Activated T-cell treated with anti-CD3 and anti-CD28 coated beads, Interleukin-2, amount 50 U/mL, for 1 hour (primary cell): ENCODE measurements around the gene TWSG1.
"Not testable (repeated sequence)": the region's sequence is repeated elsewhere in the genome, so short reads cannot be mapped to it uniquely, and the experiment has no call there.

Experiments
- DNase-seq: peaks from one replicate; pipeline ENCODE4 v3.0.0-alpha.2; 2020

TWSG1 gene

DNA sequence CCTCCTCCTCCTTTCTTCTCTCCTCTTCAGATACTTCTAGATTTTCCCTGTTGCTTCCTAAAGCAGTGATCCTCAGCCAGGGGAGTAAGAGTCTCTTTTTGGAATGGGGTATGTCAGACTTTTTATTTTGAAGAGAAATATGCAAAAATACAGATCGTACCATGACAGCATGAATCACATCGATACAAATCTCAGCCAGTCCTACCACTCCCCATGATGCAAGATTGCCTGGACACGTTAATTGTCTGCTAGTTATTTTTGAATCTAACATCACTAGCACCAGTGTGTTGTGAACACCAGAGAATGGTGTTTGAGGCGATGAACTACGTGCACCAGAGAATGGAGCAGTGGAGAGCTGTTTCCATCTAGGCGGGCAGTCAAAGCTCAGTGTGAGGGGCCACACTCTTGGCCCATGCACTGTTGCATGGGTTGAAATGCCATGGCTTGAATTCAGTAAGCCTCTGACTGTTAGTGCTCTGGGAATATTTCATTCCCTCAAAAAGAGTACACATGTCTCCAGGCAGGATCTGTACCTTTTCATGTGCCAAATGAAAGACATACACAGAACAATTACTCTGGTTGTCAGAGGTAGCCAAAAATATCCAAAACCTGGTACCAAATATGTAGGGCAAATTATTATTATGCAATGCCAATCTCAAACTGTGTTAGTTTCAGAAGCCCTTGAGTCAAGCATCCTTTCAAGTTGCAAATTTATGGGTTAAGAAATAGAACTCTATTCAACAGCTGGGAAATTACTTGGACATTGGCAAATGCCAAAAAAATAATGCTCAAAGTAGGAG is 94.5 kb downstream of the TWSG1 start:
- no peak for DNase-seq

DNA sequence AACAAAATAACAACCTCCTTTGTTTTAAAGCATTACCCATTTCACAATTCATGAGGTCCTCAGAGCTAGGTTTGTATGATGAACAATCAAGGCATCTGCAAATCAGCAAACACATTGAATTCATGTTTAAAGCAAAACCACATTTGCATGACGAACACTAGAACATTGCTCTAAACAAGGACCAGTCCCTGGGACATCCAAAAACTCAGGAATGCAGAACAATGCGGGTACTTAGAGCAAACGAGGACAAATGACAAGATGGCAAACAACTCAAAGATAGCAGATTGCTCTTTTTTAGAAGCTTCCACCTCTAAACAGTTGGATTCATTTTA is 95.1 kb downstream of the TWSG1 start:
- no peak for DNase-seq

GRCh38 chr18:9430315-9430714 is 95.7 kb downstream of the TWSG1 start:
- DNase-seq, result not testable (repeated sequence)

- DNase-seq, result no peak
Measured at GRCh38 chr18:9431296-9431695, 96.7 kb downstream of the TWSG1 start.

DNA sequence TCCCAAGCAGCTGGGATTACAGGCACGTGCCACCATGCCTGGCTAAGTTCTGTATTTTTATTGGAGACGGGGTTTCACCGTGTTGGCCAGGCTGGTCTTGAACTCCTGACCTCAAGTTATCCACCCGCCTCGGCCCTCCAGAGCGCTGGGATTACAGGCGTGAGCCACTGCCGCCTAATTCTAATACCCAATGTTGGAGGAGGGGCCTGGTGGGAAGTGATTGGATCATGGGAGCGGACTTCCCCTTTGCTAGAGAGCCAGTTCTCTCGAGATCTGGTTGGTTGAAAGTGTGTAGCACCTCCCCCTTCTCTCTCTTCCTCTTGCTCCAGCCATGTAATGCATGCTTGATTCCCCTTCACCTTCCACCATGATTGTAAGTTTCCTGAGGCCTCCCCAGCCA is 98.5 kb downstream of the TWSG1 start:
- not testable (repeated sequence) for DNase-seq

DNA sequence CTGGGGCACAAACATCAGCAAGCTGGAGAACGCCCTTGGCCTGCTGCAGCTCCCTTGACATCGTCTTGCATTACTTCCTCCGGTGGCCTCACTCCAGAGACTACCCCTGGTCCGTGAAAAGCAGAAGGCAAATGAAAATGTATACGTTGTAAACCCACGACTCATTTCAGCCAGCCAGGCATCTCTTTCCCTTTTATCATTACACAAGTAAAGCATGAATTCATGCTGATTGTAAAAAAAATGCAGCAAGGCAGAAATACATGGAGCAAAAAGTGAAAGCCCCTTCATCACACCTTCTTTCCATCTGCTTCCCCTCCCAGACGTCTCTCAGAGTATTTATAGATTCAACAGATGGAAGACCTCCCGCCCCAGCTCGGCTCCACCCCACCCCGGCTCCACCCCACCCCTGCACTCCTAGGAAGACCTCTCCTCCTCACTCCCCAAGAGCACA is 99.1 kb downstream of the TWSG1 start:
- DNase-seq, result no peak

DNA sequence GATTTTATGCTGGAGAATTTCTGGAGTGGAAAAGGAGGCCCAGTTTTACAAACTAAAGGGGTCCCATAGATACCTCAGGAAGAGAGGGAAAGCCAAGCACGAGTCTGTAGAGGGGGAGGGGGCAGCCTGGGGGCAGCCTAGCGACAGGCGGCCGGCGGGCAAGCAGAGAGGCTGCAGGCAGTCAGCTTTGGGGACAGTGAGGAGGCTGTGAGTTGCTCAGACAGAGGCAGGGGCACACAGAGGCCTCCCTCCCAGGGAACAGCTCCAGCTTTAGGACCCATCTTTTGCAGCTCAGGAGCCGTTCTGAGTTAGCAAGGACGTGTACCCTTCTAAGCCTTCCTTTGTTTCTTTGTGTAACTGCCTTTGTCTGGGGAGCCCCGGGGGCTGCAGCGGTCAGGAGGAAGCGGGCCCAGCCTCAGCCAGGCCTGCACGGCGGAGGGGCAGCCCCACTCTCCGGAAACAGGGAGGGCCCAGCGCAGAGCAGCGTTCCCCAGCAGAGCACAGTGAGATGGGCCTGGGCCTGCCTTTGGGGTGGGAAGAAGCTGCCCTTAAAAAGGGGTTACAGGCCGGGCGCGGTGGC is 99.6 kb downstream of the TWSG1 start:
- no peak for DNase-seq

GRCh38 chr18:9435041-9435440 is 100.5 kb downstream of the TWSG1 start:
- DNase-seq, result no peak

DNA sequence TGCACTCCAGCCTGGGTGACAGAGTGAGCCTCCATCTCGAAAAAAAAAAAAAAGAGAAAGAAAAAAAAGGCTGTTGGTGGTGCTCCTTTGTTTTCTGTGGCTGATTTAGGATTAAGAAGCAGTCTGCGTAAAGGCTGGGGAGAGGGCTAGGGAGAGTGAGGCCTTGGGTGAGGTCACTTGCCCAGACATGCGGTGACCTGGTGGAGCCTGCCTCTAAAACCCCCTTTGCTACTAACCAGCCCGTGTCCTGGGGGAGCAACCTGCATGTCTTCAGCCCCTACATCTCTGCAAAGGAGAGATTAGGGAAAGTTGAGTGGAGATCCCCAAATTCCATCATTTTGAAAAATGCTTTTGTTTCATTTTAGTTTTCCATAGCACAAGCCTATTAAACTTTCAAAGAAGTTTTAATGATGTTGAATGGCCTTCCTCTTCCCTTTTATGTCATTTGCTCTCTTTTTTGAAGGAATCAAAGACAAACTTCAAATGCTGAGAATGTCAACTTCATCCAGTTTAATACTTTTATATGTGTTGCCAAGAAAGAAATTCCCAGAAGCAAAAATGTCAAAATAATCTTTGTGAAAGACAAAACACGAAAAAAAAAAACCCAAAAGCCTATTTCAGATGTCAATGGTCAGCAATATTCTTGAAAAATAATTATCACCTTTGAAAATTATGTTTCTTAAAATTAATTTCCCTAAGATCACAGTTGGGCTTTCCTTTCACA is 101.8 kb downstream of the TWSG1 start:
- DNase-seq, result no peak

GRCh38 chr18:9437021-9437437 is 102.5 kb downstream of the TWSG1 start:
- DNase-seq, result no peak

- DNase-seq, result no peak
Measured at GRCh38 chr18:9437672-9438071, 103.1 kb downstream of the TWSG1 start.

DNA sequence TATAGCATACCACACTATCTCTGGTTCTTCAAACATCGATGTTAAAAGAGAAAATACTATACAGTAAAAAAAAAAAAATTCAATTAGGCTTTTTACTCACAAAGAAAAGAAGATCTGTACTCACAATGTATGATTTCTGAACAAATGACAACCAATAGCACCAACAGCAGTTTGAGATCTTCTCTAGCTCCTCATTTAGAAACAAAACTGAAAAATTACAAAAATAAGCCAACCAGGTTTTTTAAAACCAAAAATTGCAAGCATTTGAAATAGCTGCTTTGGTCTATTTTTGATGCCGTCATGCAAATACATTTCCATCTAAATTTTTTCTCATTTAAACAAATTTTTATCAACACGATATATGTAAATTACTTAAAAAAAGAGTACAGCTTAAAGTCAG is 106.5 kb downstream of the TWSG1 start:
- DNase-seq, result no peak

- no peak for DNase-seq
Measured at GRCh38 chr18:9444549-9444948, 110.0 kb downstream of the TWSG1 start.

- no peak for DNase-seq
Measured at GRCh38 chr18:9446839-9447238, 112.3 kb downstream of the TWSG1 start.

- no peak for DNase-seq
Measured at GRCh38 chr18:9447334-9447733, 112.8 kb downstream of the TWSG1 start.

DNA sequence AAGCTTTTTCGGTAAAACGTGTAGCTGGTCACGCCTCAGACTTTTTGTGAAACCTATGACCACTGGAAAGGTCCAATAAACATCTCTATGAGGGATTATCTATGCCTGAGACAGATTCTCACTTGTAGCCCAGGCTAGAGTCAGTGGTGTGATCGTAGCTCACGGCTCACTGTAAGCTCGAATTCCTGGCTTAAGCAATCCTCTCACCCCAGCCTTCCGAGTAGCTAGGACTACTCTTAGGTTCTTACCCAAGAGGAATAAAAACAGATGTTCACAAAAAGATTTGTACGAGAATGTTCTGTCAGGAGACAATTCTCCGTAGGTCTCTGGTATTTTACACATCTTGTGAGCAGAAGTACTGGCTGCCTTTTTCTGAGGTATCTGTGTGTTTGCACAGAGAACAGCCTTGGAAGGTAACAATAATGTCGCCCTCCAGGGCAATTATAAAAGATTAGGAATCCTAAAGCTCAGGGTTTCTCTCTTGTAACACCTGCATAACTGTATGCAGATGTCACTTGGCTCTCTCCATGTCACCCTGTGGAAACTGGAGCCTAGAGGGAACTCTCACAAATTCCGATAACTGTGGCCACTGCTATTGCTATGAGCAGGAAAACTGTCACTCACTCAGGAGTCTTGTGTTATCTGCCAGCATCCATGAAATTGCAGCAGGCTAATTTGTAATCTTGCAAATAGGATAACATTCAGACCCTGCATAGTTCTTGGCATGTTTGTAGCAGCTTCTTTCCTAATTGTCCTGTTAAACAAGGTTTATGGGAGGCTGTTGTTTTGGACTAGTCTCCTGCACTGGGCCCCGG is 115.2 kb downstream of the TWSG1 start:
- no peak for DNase-seq

DNA sequence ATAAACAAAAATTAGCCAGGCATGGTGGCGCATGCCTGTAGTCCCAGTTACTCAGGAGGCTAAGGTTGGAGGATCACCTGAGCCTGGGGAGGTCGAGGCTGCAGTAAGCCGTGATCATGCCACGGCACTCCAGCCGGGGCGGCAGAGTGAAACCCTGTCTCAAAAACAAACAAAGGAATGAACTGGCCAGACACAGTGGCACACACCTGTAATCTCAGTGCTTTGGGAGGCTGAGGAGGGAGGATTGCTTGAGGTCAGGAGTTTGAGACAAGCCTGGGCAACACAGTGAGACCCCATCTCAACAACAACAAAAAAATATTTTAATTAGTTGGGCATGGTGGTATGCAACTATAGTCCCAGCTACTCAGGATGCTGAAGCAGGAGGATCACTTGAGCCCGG is 116.3 kb downstream of the TWSG1 start:
- not testable (repeated sequence) for DNase-seq
